Stimulated activated CD8-positive, alpha-beta memory T cell treated with anti-CD3 and anti-CD28 coated beads, Interleukin-12 subunit alpha, Interleukin-12 subunit beta, amount 100 ng/mL, for 4 hours (primary cell): ENCODE results near the gene USP5.
"Not testable (repeated sequence)": the region's sequence is repeated elsewhere in the genome, so short reads cannot be mapped to it uniquely, and the experiment has no call there.

Source experiments
- DNase-seq: peaks from one replicate; pipeline ENCODE4 v3.0.0-alpha.2; 2020; ENCODE audit warnings: low read depth

Gene USP5

DNA sequence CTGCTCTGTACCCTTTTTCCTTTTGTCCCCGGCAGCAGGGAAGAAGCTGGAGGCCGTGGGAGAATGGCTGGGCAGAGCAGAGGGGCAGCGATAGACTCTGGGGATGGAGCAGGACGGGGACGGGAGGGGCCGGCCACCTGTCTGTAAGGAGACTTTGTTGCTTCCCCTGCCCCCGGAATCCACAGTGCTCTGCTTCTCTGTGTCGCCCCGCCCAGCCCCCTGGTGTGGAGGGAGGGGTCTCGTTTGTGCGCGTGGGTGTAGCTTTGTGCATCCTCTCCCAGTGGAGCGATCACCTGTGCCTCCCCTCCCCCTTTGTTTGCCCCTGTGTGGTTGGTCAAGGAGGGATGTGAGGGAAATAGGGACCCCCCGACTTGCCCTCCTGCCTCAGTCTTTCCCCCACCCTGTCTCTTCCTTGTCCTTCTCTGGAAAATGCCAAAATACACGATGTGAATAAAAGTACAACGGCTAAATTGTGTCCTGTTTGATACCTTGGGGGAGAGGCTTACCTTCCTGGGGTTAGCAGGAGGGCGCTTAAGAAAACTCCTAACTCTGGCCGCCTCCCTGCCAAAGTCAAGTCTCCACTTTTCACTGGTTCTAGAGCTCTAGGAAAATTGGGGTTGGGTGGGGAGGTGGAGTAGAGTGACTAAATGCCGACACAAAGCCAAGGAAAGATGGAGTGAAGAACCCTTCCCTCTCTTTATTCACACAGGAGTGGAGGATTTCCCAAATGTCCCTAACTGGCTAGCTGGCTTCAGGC is 14.4 kb downstream of the USP5 start:
- no peak for DNase-seq

DNA sequence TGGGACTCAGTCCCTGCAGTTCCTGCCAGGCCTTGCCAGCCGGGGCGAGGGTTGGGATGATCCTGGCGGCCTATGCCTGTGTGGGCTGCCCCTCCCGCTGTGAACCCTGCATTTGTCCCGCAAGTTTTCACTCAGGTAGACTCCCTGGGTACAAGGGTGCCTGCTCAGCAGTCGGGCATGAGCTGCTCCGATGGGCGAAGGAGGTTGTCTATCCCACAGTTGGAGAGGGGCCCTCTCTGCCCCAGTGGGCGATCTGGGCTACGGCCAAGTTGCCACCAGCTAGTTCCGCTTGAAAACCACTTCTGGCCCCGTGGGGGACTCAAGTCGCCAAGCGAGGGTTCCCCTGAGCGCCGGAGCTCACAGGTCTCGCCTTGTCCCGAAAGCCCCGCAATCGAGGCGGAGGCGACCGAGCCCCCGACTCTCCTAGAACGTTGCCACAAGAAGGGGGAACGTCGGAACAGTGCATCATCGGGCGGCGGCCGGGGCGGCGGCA is 15.0 kb downstream of the USP5 start:
- no peak for DNase-seq

DNA sequence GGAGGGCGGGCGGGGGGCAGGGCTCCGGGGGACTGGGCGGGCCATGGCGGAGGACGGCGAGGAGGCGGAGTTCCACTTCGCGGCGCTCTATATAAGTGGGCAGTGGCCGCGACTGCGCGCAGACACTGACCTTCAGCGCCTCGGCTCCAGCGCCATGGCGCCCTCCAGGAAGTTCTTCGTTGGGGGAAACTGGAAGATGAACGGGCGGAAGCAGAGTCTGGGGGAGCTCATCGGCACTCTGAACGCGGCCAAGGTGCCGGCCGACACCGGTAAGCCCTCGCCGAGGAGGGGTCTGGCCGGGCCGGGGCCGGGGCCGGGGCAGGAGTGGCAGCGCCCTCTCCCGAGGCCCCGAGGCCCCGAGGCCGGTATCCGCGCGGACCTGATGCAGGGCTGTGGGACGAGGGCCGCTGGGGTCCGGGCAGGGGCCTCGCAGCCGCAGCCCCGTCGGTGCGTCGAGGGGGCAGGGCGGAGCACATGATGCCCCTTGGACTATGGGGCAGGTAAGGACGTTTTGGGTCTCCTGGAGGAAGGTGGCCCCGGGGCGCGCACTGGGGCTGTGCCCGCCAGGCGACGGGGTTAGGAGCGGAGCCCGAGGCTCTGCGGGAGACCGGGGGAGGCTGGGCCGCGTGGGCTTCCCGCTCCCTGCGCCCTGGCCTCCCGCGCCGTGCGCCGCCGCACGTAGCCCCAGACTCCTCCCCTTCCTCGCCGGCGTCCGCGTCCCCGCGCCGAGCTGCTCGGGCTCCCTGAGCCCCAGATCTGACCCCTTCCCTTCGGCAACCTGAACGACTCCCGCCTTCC is 15.7 kb downstream of the USP5 start, which contains the start of gene TPI1:
Gene TPI1 (plus strand): TSS at position 119 of the 798 bp plus-strand sequence. CDS start 36 bp downstream, at position 155.
- peak; percentile 70 for DNase-seq

DNA sequence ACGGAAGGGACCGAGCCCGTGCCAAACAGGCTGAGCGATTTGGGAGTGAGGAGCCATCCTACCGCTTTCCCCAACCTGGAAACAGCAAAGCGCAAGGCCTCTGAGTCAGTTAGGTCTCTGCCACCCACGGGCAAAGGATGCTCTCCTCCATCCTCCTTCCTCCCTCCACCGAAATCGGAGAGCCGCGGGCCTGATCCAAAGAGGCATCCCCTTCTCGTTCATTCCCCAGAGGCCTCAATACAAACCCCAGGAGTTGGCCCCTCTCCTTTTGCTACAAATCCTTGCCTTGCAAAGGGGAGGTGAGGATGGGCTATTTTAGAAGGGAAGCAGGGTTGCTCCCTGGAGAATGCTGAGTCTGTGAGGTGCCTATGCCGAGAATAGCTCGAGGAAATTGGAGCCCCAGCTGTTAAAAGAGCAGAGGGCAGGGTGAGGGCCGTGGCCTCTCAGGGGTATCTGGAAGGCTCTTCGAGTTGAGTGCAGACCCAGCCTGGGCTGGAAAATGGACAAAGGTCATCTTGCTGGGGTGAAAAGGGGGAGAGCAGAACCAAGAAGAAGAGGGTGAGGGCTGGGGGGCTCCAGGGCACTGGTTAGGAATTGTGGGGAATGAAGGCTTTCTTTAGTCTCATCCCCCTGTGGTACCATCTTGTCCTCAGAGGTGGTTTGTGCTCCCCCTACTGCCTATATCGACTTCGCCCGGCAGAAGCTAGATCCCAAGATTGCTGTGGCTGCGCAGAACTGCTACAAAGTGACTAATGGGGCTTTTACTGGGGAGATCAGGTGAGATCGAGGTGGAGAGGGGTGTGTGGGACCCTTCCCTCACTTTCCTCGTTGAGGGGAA is 16.5 kb downstream of the USP5 start:
- DNase-seq: no peak

DNA sequence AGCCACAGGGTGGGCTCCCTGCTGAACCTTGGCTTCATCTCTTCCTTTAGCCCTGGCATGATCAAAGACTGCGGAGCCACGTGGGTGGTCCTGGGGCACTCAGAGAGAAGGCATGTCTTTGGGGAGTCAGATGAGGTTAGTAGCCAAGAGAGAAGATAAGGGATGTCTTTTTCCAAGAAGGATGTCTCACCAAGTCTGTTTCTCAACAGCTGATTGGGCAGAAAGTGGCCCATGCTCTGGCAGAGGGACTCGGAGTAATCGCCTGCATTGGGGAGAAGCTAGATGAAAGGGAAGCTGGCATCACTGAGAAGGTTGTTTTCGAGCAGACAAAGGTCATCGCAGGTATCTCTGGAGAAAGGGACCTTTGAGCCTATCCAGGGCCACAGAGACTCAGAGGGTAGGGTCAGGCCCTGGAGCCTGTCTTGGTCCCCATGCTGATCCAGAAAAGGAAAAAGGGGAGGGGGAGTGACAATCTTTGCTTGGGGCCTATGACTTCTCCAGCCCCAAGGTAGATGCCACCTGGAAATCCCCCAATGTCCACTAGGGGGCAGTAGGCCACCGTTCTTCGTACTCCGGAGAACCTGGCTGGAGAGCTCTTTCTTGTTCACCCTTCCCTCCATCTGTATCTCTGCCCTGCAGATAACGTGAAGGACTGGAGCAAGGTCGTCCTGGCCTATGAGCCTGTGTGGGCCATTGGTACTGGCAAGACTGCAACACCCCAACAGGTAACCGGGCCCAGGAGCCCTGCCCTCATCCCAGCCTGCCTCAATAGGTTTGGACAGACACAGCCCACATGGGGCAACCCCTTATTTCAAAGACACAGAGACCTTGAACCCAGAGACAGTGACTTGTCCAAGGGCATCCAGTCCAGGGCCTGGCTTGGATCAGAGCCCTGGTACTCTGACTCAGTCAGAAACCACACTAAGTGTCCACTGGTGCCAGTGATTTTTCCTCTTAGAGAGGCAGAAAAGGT is 17.4 kb downstream of the USP5 start:
- peak; percentile 62 for DNase-seq

DNA sequence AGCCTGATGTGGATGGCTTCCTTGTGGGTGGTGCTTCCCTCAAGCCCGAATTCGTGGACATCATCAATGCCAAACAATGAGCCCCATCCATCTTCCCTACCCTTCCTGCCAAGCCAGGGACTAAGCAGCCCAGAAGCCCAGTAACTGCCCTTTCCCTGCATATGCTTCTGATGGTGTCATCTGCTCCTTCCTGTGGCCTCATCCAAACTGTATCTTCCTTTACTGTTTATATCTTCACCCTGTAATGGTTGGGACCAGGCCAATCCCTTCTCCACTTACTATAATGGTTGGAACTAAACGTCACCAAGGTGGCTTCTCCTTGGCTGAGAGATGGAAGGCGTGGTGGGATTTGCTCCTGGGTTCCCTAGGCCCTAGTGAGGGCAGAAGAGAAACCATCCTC is 18.4 kb downstream of the USP5 start:
- DNase-seq: not testable (repeated sequence)

DNA sequence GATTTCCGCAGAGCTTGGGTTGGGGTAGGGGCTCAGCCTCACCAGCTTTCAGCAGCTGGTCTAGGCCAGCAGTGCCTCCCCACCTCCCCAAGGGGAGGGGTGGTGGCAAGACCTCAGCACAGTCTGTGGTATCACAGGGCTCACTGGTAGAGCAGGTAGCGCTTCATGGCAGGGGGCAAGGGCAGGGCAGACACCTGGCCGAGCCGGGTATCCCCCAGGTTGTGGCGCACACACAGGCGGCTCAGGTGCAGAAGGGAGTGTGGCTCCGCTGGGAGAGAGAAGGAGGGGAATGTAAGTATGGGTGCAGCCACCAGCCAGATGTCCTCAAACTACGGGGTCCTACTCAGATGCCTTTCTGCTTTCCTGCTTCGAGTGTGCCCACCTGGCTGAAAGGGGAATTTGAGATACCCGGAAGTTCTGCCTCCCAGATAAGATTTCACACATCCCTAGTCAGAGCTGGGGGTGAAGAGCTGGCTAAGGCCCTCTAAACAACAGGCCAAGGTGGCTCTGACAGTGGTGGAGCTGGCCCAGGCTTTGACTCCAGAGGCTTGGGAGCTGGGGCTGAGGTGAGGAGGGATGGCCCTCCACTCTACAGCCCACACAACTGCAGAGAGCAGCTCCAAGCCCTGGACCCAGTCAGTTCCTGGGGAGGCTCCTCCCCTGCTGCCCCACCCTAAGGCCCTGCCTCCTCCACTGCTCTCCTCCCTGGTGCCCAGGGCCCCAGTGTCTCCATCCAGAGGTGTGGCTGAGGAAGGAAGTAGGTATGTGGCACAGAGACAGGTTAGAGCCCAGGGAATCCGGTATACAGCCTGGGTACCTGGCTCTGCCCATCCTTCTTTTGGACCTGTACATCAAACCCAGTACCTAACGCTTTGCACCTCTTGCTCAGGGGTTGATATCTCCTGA is 19.4 kb downstream of the USP5 start:
- DNase-seq: no peak

DNA sequence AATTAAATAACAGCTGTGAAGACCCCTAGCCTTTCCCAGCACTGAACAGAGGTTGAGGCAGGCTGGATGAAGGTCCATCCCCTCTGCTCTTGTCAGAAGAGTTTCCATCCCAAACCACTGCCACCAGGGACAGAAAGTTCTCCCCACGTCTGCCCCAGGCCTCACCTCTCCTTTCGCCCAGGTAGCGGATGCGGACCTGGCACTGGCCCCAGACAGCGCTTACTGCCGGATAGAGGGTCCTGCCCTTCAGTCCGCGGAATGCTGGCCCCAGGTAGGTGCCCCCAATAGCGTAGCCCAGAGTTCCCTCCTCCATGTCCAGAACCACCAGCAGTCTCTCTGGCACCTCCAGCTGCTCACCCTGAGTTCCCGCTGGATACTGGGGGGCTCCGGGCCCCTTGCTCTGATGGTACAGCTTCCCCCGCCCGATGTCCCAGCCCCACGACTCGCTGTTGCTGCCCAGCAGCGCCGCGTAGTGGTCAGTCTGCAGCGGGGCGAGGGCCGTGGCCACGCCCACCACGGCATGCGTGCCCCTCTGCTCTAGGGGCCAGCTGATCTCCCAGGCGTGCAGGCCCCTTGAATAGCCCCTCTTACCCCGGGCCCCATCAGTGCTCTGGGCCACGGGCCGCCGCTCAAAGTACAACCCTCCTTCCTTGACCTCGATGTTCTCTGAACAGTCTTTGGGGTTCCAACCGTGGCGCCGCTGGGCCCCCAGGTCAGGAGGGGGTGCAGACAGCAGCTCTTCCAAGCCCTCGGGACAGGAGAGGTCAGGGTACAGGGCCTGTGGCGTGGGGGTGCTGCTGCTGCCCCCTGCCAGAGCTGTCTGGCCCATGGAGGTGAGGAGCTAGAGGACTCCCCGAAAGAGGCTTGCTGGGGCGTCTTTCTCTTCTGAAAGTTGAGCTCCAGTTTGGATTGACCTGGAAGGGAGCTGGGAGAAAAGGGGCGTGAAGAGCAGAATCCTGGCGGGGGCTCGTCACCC is 20.4 kb downstream of the USP5 start:
- peak; percentile 74 for DNase-seq

DNA sequence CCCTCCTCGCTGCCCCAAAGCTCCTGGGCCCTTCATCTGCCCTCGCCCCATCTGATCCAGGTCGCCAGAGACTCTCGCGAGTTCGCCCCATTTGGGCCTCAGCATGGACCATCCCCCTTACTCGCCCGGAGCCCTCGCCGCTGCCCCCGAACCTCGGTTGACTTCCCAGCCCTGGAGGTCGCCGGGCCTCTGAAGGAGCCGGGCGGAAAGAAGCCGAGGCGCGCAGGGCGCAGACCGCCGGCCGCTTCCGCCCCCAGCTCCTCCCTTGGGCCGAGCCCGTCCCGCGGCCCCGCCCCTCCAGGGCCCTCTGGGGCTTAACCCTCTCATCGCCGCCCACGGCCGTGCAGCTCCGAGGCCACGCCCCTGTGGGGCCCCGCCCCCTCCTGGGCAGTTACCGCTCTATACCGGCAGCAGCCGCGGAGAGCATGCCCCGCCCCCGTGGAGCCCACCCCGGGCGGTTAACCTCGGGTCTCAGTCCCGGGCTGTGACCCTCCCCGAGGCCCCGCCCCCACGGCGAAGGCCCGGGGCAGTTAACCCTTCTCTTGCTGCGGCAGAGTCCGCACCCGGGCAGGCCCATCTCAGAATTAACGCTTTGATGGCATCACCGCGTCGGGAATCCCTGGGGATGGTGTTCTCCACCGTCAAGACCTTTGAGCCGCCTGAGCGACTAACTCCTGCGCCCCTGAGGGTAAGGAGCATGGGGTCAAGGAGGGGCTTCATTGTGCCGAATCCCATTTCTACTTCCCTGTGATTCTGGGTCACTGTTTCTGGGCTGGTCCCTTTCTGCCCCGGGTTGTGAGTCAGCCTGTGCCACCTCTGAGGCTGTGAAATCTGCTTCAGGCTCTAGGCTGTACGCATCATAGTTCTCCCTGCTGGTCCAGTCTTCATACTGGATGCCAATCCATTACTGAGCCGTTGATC is 21.4 kb downstream of the USP5 start, which contains the start of gene SPSB2:
Gene SPSB2 (minus strand): TSS at position 210 of the 921 bp plus-strand sequence. CDS start 402 bp downstream, outside the sequence.
- DNase-seq: peak; percentile 99

DNA sequence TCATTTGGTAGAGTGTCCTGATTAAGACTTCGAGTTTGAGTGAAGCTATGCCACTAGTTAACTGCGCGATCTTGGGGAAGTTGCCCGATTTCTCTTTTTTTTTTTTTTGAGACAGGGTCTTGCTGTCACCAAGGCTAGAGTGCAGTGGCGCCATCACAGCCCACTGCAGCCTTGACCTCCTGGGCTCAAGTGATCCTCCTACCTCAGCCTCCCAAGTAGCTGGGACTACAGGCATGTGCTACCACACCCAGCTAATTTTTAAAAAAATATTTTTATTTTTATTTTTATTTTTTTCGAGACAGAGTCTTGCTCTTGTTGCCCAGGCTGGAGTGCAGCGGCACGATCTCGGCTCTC is 22.0 kb downstream of the USP5 start:
- DNase-seq: not testable (repeated sequence)

DNA sequence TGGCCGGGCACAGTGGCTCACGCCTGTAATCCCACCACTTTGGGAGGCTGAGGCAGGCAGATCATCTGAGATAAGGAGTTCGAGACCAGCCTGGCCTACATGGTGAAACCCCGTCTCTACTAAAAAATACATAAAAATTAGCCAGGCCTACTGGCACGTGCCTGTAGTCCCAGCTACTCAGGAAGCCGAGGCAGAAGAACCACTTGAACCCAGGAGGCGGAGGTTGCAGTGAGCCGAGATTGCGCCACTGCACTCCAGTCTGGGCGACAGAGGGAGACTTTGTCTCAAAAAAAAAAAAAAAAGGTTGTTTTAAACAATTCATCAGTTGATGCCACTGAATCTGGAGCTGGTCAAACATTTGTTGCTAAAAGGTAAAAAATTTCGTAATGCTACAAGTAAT is 27.9 kb downstream of the USP5 start:
- DNase-seq: not testable (repeated sequence)

DNA sequence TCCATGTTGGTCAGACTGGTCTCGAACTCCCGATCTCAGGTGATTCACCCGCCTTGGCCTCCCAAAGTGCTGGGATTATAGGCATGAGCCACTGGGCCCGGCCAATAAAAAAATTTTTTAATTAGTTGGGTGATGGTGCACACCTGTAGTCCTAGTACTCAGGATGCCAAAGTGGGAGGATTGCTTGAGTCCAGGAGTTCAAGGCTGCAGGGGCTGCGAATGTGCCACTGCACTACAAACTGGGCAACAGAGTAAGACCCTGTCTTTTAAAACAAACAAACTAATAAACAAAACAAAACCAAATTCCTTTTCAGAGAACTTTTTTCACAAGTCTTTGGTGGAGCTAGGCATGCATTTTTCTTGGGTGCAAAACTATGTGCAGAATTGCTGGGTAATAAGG is 31.3 kb downstream of the USP5 start:
- DNase-seq: no peak

DNA sequence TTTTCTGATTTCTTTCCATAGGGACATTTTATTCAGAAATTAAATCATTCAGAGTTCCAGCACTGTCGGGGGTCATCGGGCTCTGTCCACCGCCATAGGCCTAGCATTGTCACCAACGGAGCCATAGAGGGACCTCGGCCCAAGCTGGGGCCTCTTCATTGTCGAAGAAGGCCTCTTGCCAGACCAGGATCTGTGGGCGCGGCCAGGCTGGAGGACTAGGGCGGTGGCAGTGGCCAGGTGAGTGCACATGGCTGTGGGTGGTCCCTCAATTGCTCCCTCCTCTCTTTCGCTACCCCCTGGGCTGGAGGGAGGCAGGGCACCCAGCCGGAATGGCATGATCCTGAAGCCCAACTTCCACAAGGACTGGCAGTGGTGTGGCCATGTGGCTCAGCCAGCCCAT is 31.7 kb downstream of the USP5 start:
- no peak for DNase-seq

DNA sequence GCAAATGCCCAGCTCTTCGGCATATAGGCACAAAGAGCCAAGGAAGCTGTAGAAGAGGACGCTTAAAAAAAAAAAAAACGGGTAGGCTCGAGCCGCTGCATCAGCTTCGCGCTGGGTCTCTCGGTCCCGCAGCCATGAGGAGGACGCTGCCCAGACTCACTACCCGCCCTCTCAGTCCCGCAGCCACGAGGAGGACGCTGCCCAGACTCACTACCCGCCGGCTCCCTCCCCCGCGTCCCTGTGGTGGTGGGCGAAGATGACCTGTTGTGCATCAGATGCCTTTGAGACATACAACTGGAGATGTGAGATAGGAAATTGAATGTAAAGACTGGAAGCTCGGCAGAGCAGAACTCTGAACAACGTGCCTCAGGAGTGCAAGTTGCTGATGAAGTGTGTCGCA is 32.6 kb downstream of the USP5 start:
- no peak for DNase-seq

DNA sequence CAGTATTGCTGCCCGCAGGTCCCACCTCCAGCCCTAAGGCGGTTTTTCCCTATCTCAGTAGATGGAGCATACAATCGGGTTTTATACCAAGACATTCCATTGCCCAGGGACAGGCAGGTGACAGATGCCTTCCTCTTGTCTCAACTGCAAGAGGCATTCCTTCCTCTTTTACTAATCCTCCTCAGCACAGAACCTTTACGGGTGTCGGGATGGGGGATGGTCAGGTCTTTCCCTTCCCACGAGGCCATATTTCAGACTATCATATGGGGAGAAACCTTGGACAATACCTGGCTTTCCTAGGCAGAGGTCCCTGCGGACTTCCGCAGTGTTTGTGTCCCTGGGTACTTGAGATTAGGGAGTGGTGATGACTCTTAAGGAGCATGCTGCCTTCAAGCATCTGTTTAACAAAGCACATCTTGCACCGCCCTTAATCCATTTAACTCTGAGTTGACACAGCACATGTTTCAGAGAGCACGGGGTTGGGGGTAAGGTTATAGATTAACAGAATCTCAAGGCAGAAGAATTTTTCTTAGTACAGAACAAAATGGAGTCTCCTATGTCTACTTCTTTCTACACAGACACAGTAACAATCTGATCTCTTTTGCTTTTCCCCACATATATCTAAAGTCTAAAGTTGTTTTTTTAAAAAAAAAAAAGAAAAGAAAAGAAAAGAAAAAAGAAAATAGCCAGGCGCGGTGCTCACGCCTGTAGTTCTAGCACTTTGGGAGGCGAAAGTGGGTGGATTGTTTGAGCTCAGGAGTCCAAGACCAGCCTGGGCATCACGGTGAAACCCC is 34.5 kb downstream of the USP5 start:
- not testable (repeated sequence) for DNase-seq

DNA sequence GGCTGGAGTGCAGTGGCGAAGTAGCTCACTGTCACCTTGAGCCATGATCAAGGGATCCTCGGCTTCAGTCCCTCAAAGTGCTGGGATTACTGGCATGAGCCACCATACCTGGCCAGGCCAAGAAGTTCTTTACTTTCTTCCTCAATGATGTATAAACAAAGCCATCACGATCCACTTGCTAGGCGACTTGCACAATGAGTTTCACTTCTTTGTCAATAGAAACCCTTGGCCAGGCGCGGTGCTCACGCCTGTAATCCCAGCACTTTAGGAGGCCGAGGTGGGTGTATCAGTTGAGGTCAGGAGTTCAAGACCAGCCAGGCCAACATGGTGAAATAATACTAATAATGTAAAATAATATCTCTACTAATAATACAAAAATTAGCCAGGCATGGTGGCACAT is 35.5 kb downstream of the USP5 start:
- no peak for DNase-seq

DNA sequence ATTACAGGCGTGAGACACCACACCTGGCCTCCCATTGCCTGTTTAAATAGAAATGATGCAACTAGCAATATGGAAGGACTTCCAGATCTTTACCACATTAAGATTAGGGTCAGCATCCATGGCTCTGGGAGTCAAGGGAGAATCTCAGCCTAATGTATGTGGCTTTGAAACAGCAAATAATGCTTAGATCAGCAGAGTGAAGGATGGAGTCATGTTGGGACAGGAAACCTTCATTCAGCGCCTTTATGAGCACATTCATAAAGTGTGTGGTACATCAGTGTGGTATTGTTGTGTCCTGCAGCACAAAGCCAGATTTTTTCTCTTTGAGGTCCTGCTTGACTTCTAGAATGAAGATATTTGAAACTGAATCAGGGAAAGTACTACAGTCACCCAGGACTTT is 36.4 kb downstream of the USP5 start:
- DNase-seq: no peak
